DMS79 (cell line): ENCODE data around the gene KBTBD7.
"Not testable (repeated sequence)": the region's sequence is repeated elsewhere in the genome, so short reads cannot be mapped to it uniquely, and the experiment has no call there.

Experiments used
- DNase-seq: peaks from one replicate; lab custom pipeline; 2025; lab: John Stamatoyannopoulos, UW

Gene KBTBD7

GRCh38 chr13:41196011-41196410 lies 1.6 kb upstream of the KBTBD7 start:
- DNase-seq, result no peak

- DNase-seq, result no peak
Observed at GRCh38 chr13:41193469-41193868, 900 bp downstream of the KBTBD7 start.

GRCh38 chr13:41188584-41188983 lies 5.8 kb downstream of the KBTBD7 start:
- no peak for DNase-seq

GRCh38 chr13:41186481-41186880 lies 7.9 kb downstream of the KBTBD7 start:
- no peak for DNase-seq

- DNase-seq, result no peak
Observed at GRCh38 chr13:41182231-41182630, 12.1 kb downstream of the KBTBD7 start.

- no peak for DNase-seq
Observed at GRCh38 chr13:41179593-41180250, 14.6 kb downstream of the KBTBD7 start.

GRCh38 chr13:41178040-41178439 lies 16.3 kb downstream of the KBTBD7 start:
- DNase-seq, result no peak

- DNase-seq, result no peak
Observed at GRCh38 chr13:41177616-41178015, 16.8 kb downstream of the KBTBD7 start.

GRCh38 chr13:41175576-41175975 lies 18.8 kb downstream of the KBTBD7 start:
- DNase-seq, result not testable (repeated sequence)

- DNase-seq, result no peak
Observed at GRCh38 chr13:41162151-41162550, 32.2 kb downstream of the KBTBD7 start.

- DNase-seq, result no peak
Observed at GRCh38 chr13:41159174-41159573, 35.2 kb downstream of the KBTBD7 start.

GRCh38 chr13:41157048-41157717 lies 37.2 kb downstream of the KBTBD7 start:
- no peak for DNase-seq

- DNase-seq, result no peak
Observed at GRCh38 chr13:41156620-41157019, 37.7 kb downstream of the KBTBD7 start.

- DNase-seq, result no peak
Observed at GRCh38 chr13:41154042-41154441, 40.3 kb downstream of the KBTBD7 start.

GRCh38 chr13:41152005-41152404 lies 42.4 kb downstream of the KBTBD7 start:
- DNase-seq, result no peak

GRCh38 chr13:41150058-41150457 lies 44.3 kb downstream of the KBTBD7 start:
- no peak for DNase-seq

GRCh38 chr13:41148419-41149283 lies 45.7 kb downstream of the KBTBD7 start:
- no peak for DNase-seq

- no peak for DNase-seq
Observed at GRCh38 chr13:41145136-41145908, 49.0 kb downstream of the KBTBD7 start.

- no peak for DNase-seq
Observed at GRCh38 chr13:41144576-41144975, 49.8 kb downstream of the KBTBD7 start.
